CD14-positive monocyte (primary cell): Measurements from ENCODE around the gene ADAMTS17. TPM values are rescaled to one million over a fixed set of nuclear protein-coding genes. Genes with fewer than 3 reads are reported as not detected.

Experiments
- DNase-seq, 3 donors: peaks; one replicate each; pipeline ENCODE4 v3.0.0-alpha.2; 2011 to 2022
- H2AFZ ChIP-seq: 2 replicates; pipeline ENCODE4 v1.6.0; 2012; ENCODE audit warnings: mild to moderate bottlenecking, low read depth, low read length, inconsistent platforms; ENCODE audit not compliant: insufficient read depth, poor library complexity, severe bottlenecking
- H3K27ac ChIP-seq, 2 donors: 1 replicate in 1 of 2; 2 replicates in 1 of 2; pipeline ENCODE4 v1.5.1; 2012 to 2013; ENCODE audit warnings: low read length in 2 of 2, control low read depth in 1 of 2, inconsistent platforms in 1 of 2, low read depth in 1 of 2, mild to moderate bottlenecking in 1 of 2
- H3K27me3 ChIP-seq, 2 donors: one replicate each; pipeline versions ENCODE4 v1.6.0 to v1.6.1; 2011 to 2013; ENCODE audit warnings: low read length in 2 of 2; ENCODE audit not compliant: control insufficient read depth in 2 of 2, insufficient read depth in 2 of 2
- H3K36me3 ChIP-seq, 2 donors: replicated peaks in 1 of 2; 1 replicate in 1 of 2; 2 replicates in 1 of 2; pipeline versions ENCODE4 v1.5.1 to v1.6.1; 2012 to 2013; ENCODE audit warnings: low read length in 2 of 2, control low read depth in 1 of 2, inconsistent platforms in 1 of 2, mild to moderate bottlenecking in 1 of 2; ENCODE audit not compliant: insufficient read depth in 2 of 2, control insufficient read depth in 1 of 2
- H3K4me1 ChIP-seq, 2 donors: 1 replicate in 1 of 2; 2 replicates in 1 of 2; pipeline versions ENCODE4 v1.5.1 to v1.6.1; 2012 to 2013; ENCODE audit warnings: low read length in 2 of 2, control low read depth in 1 of 2, inconsistent platforms in 1 of 2, mild to moderate bottlenecking in 1 of 2, moderate library complexity in 1 of 2; ENCODE audit not compliant: insufficient read depth in 2 of 2, control insufficient read depth in 1 of 2
- H3K4me2 ChIP-seq: replicated peaks from 2 replicates; pipeline ENCODE3; 2012; ENCODE audit warnings: low read length, moderate library complexity, mild to moderate bottlenecking; ENCODE audit not compliant: poor library complexity, severe bottlenecking; ENCODE audit errors: extremely low read depth
- H3K4me3 ChIP-seq, 3 experiments: fragments of 200-600 bp in 1 of 3; sonication (generic) in 1 of 3; replicated peaks in 1 of 3; 1 replicate in 2 of 3; 2 replicates in 1 of 3; pipeline ENCODE4 v1.5.1; 2011 to 2013; ENCODE audit warnings: low read length in 3 of 3, mild to moderate bottlenecking in 3 of 3, control low read depth in 2 of 3, low read depth in 2 of 3, inconsistent platforms in 1 of 3, moderate library complexity in 1 of 3
- H3K79me2 ChIP-seq: 2 replicates; pipeline ENCODE4 v1.6.0; 2012; ENCODE audit warnings: mild to moderate bottlenecking, control low read depth, inconsistent platforms, low read length, moderate library complexity; ENCODE audit not compliant: insufficient read depth
- H3K9ac ChIP-seq: 2 replicates; pipeline ENCODE4 v1.6.0; 2017; ENCODE audit warnings: low read length, mild to moderate bottlenecking; ENCODE audit not compliant: insufficient read depth, poor library complexity, severe bottlenecking
- H3K9me3 ChIP-seq, 2 donors: replicated peaks in 1 of 2; 1 replicate in 1 of 2; 2 replicates in 1 of 2; pipeline versions ENCODE4 v1.5.1 to v1.6.1; 2012 to 2013; ENCODE audit warnings: low read length in 2 of 2, control low read depth in 1 of 2; ENCODE audit not compliant: control insufficient read depth in 1 of 2, insufficient read depth in 1 of 2
- H4K20me1 ChIP-seq: 2 replicates; pipeline ENCODE4 v1.6.0; 2012; ENCODE audit warnings: mild to moderate bottlenecking, low read length, control low read depth, moderate library complexity; ENCODE audit not compliant: insufficient read depth
- H3K27ac Mint-ChIP-seq, 7 donors: one replicate each; pipeline ENCODE4 v1.8.0; 2020; ENCODE audit warnings: mild to moderate bottlenecking in 7 of 7, mixed read lengths in 7 of 7, moderate library complexity in 6 of 7, inconsistent platforms in 2 of 7
- H3K27me3 Mint-ChIP-seq, 3 donors: one replicate each; pipeline ENCODE4 v1.8.0; 2021 to 2022; ENCODE audit warnings: low read depth in 3 of 3, mild to moderate bottlenecking in 3 of 3, mixed read lengths in 3 of 3, moderate library complexity in 3 of 3, inconsistent platforms in 1 of 3
- H3K36me3 Mint-ChIP-seq, 2 donors: one replicate each; pipeline ENCODE4 v1.8.0; 2020; ENCODE audit warnings: mixed read lengths in 2 of 2, inconsistent platforms in 1 of 2, mild to moderate bottlenecking in 1 of 2
- H3K4me1 Mint-ChIP-seq: one replicate; pipeline ENCODE4 v1.8.0; 2020; ENCODE audit warnings: mild to moderate bottlenecking, mixed read lengths
- H3K4me3 Mint-ChIP-seq, 2 donors: one replicate each; pipeline ENCODE4 v1.8.0; 2020; ENCODE audit warnings: mild to moderate bottlenecking in 2 of 2, mixed read lengths in 2 of 2, moderate library complexity in 1 of 2
- H3K9me3 Mint-ChIP-seq, 7 donors: one replicate each; pipeline ENCODE4 v1.8.0; 2020 to 2022; ENCODE audit warnings: mixed read lengths in 7 of 7, mild to moderate bottlenecking in 6 of 7, moderate library complexity in 6 of 7, inconsistent platforms in 2 of 7
- WGBS: methylation state at CpG from one replicate; pipeline ENCODE4 v1.1.5; 2013; ENCODE audit warnings: missing lambda C conversion rate; ENCODE audit not compliant: insufficient coverage; 5-methylcytosine and 5-hydroxymethylcytosine counted together
- intact Hi-C, 2 donors: fragments of 100-400 bp; cut with micrococcal nuclease; formaldehyde crosslinking; loops; one replicate each; pipeline versions ENCODE4 v1.15.0 to v1.15.1; 2023
- polyA plus RNA-seq, 3 donors: library from polyadenylated mRNA; depleted of rRNA in 1 of 3; unstranded in 2 of 3; stranded (reverse) in 1 of 3; fragments of 300-500 nt in 2 of 3; fragments of >200 nt in 1 of 3; fragmentation: Illumina TruSeq in 2 of 3; gene quantifications; 1 replicate in 2 of 3; 2 replicates in 1 of 3; pipeline ENCODE4 v1.2.3, GENCODE V29; 2012 to 2021
- TF ChIP-seq, protein P1 (sequence below): fragments of 200-600 bp; IDR thresholded peaks from one replicate; pipeline ENCODE4 v1.8.0; 2022; ENCODE audit warnings: antibody characterized with exemption, mild to moderate bottlenecking

Gene ADAMTS17
- polyA plus RNA-seq, 3 donors, result 0.03 to 0.25 TPM; not detected in 1

DNA sequence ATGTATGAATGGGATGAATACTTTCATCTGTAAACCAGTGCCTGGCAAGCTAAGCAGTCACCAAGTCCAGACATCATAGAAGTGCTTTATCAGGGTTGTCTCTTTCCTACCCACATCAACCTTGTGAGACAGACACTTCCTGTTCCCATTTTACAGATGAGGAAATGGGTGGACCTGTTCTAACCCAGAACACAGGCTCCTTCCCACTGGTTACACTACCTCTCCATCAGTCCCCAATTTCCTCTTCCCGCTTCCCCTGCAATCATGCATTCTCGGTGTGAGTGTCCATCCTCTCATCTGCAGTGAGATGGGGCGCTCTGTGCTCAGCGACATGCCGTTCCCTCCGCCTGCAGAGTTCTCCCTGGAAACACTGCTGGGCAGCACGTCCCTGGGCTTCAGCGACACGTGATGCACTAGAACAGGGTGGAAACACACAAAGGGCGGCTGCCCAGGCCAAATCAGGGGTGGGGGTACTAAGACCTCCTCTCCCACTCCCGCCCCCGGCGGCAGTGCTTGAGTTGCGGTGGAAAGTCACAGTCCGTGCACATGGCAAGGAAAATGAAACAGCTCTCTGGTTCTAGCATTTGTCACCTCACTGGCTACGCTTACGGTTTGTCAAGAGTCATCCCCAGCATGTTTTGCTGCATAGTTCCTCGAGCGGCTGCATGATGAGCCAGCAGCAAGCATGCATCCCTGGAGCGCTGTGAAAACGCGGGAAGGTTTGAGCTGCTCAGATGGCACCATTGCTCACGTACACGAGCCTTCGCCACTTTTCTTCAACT is 201.1 kb downstream of the ADAMTS17 start:
- no peak overlapping the region for H3K4me2 ChIP-seq
- TF ChIP-seq, protein P1, sequence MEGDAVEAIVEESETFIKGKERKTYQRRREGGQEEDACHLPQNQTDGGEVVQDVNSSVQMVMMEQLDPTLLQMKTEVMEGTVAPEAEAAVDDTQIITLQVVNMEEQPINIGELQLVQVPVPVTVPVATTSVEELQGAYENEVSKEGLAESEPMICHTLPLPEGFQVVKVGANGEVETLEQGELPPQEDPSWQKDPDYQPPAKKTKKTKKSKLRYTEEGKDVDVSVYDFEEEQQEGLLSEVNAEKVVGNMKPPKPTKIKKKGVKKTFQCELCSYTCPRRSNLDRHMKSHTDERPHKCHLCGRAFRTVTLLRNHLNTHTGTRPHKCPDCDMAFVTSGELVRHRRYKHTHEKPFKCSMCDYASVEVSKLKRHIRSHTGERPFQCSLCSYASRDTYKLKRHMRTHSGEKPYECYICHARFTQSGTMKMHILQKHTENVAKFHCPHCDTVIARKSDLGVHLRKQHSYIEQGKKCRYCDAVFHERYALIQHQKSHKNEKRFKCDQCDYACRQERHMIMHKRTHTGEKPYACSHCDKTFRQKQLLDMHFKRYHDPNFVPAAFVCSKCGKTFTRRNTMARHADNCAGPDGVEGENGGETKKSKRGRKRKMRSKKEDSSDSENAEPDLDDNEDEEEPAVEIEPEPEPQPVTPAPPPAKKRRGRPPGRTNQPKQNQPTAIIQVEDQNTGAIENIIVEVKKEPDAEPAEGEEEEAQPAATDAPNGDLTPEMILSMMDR, result no peak
- WGBS, result 82% methylated on average over 25 of the region's 25 CpGs
- peaks cover 0 to 18% (median 4%) of the 10 kb centered on the region in 7 donors for H3K9me3 Mint-ChIP-seq
- no peaks in the 10 kb centered on the region for H3K79me2 ChIP-seq
- H3K36me3 ChIP-seq, result no peaks in the 10 kb centered on the region
- H3K27me3 ChIP-seq, result no peaks in the 10 kb centered on the region
- no peaks in the 10 kb centered on the region for H3K9me3 ChIP-seq
- H3K27me3 Mint-ChIP-seq, result peaks cover 1 to 2% (median 2%) of the 10 kb centered on the region in 3 donors
- H2AFZ ChIP-seq, result no peak overlapping the region
- no peak overlapping the region for H3K4me3 Mint-ChIP-seq
- no peak overlapping the region for H3K4me3 ChIP-seq
- intact Hi-C loops, result no loop called here
- no peak overlapping the region for H3K27ac Mint-ChIP-seq
- peaks cover 2% of the 10 kb centered on the region for H3K4me1 Mint-ChIP-seq
- no peaks in the 10 kb centered on the region for H3K4me1 ChIP-seq
- H3K27ac ChIP-seq, result no peak overlapping the region
- no peak for DNase-seq
- H3K36me3 Mint-ChIP-seq, result no peaks in the 10 kb centered on the region
- H3K9ac ChIP-seq, result no peak overlapping the region
- H4K20me1 ChIP-seq, result no peaks in the 10 kb centered on the region

DNA sequence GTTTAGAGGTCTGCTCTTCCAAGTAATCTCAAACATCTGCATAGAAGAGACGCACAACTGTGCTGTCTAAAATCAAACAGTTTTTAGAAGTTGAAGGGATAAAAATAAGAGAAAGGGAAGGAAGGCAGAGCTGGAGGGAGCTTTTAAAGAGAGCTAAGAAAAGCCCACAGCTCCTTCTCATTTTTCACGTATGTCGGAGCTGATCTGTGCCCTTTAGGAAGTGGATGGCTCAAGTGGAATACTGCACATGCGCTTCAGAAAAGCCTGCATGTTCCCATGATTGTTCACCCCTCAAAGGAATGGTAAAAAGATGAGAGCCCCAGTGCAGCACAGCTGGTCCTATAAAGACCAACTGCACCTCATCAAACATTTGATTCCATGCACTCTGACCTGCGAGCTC is 207.2 kb downstream of the ADAMTS17 start:
- Histone ChIP-seq H3K27me3 (no peaks in the 10 kb centered on the region), H3K4me2 (no peak overlapping the region), H3K27ac (no peak overlapping the region), H3K4me3 (no peak overlapping the region), H3K4me1 (no peaks in the 10 kb centered on the region), H2AFZ (no peak overlapping the region), H4K20me1 (no peaks in the 10 kb centered on the region), H3K79me2 (no peaks in the 10 kb centered on the region), H3K9ac (no peak overlapping the region), H3K36me3 (no peaks in the 10 kb centered on the region), H3K9me3 (no peaks in the 10 kb centered on the region)
- H3K9me3 Mint-ChIP-seq, result peaks cover 0 to 16% (median 7%) of the 10 kb centered on the region in 7 donors
- no peak overlapping the region for H3K27ac Mint-ChIP-seq
- no peaks in the 10 kb centered on the region for H3K36me3 Mint-ChIP-seq
- DNase-seq, result no peak
- H3K27me3 Mint-ChIP-seq, result peaks cover 0 to 9% (median 9%) of the 10 kb centered on the region in 3 donors
- peaks cover 4% of the 10 kb centered on the region for H3K4me1 Mint-ChIP-seq
- TF ChIP-seq, protein P1, result no peak
- no peak overlapping the region for H3K4me3 Mint-ChIP-seq
- no CpG with 5 or more reads among the region's 5 CpGs for WGBS
- intact Hi-C loops, result no loop called here
